KBM-7 (cell line): ENCODE data around the gene ITCH.
"Not testable (repeated sequence)": the region's sequence is repeated elsewhere in the genome, so short reads cannot be mapped to it uniquely, and the experiment has no call there.

ENCODE experiments used
- DNase-seq: peaks from one replicate; pipeline ENCODE4 v3.0.0-alpha.2; 2015
- in situ Hi-C: fragments of 300-500 bp; cut with MboI; formaldehyde crosslinking; loops from 2 replicates; pipeline ENCODE4 v1.14.3; 2020; ENCODE audit warnings: low sequenced_read_pairs, low pct_unique_long_range_greater_than_20kb, mixed read lengths

ITCH gene

DNA sequence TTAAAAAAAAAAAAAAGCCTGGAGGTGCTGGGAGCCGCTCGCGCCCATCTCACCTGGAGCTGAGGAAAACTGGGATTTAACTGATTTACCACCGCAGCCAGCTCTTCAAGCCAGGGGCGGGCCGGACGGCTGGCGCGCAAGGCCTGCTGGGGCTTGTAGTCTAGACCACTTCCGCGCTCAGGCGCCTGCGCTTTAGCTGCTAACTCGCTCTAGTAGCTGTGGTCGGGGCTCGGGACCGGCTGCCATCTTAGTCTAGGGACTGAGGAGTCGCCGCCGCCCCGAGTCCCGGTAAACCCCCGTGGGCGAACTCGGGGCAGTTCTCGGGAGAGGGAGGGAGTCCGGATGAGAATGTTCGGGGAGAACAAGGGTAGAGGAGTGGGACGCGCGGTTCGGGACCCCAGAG is at the start of gene ITCH:
TSS of gene ITCH (plus strand) at position 212 of the 403 bp plus-strand sequence. CDS start 30,539 bp downstream, outside the sequence.
- in situ Hi-C loops, result no loop called here
- peak; percentile 89 for DNase-seq

DNA sequence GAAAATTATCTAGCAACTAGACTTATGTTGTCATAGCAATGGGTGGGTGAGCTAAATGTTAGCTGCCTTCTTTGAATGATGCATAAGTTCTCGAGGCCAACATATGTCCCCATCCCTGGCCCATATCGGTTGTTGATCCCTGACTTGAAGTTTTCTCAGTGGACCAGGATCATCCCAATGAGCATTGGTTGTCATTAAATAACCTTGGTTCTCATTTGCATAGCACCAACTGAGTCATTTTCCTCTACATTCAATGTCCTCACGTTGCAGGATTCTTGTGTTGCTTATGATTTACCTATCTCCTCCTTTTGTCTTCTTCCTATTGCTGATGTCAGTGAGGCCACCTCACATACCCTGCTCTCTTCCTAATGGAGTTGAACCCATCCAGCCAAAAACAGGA is 47.8 kb upstream of the ITCH start:
- no peak for DNase-seq
- in situ Hi-C loops, result loop anchor here (25.0 kb wide), 2 partner anchors 197 to 397 kb away; partner anchors contain the start of genes DYNLRB1 and TP53INP2

DNA sequence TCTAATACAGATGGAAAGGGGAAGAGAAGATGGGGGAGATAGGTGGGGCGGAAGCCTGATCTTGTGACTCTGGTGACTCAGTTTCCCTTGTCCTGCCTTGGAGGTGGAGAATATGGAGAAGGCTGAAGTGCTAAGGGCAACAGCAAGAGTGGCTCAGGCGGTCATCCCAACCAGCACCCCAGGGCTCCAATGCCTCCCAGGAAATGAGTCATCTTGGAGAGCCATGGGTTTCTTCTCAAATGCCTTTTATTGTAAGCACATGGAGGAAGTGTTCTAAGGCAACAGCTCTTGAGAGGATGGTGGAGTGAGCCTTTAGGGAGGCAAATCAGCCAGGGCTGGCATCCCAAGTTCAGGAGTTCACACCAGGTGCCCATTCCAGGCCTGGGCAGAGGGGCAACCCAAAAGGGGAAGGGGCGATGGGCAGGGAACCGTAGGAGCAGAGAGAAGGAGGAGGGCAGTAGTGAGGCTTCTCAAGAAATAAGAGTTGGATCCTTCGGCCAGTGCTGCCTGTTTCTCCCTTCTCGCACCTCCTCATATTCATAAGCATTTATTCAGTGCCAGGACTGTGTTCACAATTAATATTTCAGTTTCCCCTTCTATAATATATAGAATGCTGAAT is 46.8 kb upstream of the ITCH start:
- no peak for DNase-seq

DNA sequence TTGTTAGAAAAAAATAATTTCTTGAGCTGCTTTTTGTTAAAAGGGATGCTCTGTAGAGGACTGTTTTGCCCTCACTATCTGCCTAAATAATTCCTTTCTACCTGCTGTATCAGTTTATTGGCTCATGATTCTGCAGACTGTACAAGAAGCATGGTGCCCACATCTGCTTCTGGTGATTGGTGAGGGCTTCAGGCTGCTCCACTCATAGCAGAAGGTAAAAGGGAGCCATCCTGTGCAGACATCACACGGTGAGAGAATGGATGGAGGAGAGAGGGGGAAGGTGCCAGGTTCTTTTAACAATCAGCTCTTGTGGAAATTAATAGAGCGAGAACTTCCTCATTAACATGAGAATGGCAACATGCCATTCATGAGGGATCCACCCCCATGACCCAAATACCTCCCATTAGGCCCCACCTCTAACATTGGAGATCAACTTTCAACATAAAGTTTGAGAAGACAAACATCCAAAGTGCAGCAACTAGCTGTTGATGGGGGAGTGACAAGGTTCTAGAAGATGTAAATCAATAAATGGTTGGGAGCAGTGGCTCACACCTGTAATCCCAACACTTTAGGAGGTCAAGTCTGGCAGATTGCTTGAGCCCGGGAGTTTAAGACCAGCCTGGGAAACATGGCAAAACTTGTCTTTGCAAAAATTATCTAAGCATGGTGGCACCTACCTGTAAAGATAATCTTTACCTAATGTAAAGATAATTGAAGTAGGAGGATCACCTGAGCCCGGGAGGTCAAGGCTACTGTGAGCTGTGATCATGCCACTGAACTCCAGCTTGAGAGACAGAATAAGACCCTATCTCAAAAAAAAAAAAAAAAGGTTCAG is 44.2 kb upstream of the ITCH start:
- in situ Hi-C loops, result loop anchor here (25.0 kb wide), 2 partner anchors 193 to 393 kb away; partner anchors contain the start of genes DYNLRB1 and TP53INP2
- no peak for DNase-seq

More for the DNA sequence above, 46.8 kb upstream of the ITCH start:
- in situ Hi-C loops, result loop anchor here (25.0 kb wide), 2 partner anchors 196 to 396 kb away; partner anchors contain the start of genes DYNLRB1 and TP53INP2

DNA sequence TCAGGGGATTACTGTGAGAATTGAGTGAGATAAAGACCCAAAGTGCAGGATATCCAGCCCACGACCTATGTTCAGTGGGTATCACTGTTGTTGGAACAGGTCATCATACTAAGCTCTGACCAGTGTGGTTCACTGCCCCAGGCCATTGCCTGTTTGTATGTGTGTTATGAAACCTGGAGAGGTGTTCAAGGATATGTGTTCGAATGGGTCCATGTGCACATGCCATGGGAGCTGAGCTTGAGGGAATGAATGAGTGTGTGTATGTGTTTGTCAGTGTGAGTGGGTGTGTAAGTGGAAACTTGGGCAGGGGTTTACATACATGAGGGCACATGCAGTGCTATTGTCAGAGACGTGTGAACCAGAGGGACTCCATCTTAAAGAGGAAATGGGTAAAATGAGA is 42.2 kb upstream of the ITCH start:
- DNase-seq, result no peak
- in situ Hi-C loops, result loop anchor here (25.0 kb wide), 2 partner anchors 191 to 391 kb away; partner anchors contain the start of genes DYNLRB1 and TP53INP2

DNA sequence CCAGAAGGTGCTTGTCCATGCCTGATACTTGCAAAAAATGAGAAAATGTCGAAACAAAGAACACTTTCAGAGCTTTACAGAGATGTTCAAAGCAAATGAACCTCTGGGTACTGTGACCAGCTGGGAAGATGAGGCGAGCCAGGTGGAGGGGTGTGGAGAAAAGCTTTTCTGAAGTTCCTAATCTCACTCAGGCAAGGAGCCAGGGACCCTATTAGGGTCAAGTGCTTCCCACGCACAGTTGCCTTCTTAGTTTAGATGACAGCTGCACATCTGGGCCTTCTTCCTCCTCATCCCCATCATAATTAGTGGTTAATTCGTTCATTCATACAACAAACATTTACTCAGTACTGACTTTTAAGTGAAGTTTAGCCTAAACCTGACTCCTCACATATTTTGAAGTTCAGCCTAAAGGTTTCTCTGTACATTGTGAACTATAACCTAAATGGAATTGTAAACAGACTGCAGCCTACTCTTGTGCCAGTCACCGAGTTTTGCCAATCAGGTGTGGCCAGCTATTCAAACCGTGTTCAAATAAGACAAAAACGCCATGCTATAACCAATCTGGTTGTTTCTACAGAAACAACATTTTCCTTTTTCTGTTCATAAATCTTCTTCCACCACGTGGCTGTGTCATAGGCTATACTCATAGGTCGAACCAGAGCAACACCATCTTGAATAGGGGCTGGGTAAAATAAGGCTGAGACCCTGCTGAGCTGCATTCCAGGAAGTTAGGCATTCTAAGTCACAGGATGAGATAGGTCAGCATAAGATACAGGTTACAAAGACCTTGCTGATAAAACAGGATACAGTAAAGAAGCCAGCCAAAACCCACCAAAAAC is 40.6 kb upstream of the ITCH start:
- no peak for DNase-seq
- in situ Hi-C loops, result loop anchor here (25.0 kb wide), 2 partner anchors 190 to 390 kb away; partner anchors contain the start of genes DYNLRB1 and TP53INP2

DNA sequence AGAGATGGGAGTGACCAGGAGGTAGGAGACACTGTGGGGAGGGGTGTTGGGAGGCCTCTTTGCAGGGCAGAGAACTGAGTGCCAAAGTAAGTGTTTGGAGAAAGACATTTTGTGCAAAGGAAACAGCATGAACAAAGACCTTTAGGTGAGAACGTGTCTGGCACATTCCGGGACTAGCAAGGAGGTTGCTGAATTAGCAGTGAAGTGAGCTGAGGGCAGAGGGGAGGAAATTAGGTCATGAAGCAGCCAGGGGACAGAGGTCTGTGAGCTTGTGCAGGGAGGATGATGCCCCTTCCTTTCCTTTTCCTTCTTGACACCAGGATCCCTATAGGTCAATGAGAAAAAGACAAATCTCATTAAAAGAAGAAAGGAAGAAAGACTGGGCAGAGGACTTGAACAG is 38.5 kb upstream of the ITCH start:
- in situ Hi-C loops, result loop anchor here (25.0 kb wide), 2 partner anchors 188 to 388 kb away; partner anchors contain the start of genes DYNLRB1 and TP53INP2
- no peak for DNase-seq

DNA sequence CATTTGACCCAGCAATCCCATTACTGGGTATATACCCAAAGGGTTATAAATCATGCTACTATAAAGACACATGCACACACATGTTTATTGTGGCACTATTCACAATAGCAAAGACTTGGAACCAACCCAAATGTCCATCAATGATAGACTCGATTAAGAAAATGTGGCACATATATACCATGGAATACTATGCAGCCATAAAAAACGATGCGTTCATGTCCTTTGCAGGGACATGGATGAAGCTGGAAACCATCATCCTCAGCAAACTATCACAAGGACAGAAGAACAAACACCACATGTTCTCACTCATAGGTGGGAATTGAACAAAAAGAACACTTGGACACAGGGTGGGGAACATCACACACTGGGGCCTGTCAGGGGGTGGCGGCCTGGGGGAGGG is 34.9 kb upstream of the ITCH start:
- in situ Hi-C loops, DNase-seq: not testable (repeated sequence)

DNA sequence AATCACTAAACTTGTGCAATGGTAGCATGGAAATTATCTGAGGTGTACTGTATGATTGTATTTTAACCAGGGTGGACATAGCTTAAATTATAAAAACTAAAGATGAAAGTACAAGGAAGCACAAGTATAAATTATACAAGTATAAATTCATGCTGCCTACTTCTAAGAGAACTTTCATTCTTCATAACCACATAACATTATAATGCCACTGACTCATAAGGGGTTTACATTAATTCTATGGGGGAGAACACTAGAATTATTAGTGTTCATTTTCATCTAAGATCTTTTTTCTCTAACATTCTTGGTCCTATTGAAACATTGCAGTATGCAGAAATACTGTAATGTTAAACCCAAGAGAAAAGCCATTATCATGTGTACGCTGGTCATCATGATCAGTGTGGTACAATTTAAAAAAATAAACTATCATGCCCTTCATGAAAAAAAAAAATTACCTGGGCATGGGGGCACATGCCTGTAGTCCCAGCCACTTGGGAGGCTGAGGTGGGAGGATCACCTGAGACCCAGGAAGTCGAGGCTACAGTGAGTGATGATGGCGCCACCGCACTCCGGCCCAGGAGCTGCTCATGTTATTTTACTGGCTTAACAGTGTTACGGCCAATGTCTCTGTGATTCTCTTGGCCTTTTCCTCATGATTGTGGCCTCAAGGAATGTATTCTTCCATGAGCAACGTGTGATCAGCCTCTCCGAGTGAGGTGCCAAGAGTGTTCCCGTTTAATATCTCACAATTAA is 34.0 kb upstream of the ITCH start:
- no peak for DNase-seq
- in situ Hi-C loops, result no loop called here

DNA sequence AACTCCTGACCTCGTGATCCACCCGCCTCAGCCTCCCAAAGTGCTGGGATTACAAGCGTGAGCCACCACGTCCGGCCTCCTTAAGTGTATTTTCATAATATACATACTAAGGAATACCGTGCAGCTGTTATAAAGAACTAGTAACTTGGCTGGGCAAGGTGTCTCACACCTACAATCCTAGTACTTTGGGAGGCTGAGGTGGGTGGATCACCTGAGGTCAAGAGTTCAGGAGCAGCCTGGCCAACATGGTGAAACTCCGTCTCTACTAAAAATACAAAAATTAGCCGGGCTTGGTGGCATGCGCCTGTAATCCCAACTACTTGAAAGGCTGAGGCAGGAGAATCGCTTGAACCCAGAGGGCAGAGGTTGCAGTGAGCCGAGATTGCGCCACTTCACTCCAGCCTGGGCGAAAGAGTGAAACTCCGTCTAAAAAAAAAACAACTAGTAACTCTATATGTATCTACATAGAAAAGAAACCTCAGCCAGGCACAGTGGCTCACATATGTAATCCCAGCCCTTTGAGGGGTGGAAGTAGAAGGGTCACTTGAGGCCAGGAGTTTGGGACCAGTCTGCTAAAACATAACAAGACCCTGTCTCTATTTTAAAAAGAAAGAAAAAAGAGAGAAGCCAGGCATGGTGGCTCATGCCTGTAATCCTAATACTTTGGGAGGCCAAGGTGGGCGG is 32.1 kb upstream of the ITCH start:
- in situ Hi-C loops, DNase-seq: not testable (repeated sequence)

DNA sequence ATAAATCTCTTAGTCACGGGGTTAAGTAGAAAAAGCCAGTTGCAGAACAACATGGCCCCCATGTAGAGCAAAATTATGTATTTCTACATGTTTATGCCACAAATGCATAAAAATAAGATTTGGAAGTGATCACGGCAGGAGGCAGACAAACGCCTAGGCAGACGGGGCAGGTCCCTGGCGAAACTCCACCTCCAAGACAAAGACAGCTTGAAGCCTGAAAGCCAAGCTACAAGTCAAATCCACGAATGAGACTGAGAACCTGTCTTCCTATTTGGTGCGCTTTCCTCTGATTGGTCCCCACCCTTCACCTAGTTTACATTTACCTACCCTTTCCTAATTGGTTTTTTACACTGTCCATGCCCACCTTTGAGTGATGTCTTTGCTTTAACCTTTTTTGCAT is 31.2 kb upstream of the ITCH start:
- in situ Hi-C loops, result no loop called here
- DNase-seq, result no peak

DNA sequence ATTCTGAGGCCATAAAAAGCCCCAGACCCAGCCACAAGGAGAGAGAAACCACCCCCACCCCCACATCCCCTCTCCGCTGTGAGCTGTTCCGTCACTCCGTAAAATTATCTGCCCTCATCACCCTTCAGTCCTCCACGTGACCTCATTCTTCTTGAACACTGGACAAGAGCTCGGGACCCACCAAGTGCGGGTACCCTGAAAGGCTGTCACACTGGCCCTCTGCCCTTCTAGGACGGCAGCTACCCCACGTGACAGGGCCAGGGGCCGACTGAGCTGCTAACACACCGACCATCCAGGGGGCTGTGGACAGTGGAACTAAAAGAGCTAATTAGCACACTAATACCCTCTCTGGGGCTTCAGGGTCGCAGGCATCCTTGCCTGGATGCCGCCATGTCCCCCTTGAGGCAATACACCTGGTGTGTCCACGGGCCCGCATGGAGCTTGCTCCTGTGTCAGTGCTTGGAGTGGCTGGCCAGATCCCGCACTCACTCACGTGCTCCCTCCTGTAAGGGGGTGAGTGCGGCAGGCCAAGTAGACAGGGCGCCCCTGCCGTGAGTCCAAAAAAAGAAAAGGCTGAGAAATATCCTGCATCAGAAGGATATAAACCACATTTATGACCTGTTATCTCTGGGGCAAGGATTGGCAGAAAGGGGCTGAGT is 30.7 kb upstream of the ITCH start:
- in situ Hi-C loops, result no loop called here
- no peak for DNase-seq

DNA sequence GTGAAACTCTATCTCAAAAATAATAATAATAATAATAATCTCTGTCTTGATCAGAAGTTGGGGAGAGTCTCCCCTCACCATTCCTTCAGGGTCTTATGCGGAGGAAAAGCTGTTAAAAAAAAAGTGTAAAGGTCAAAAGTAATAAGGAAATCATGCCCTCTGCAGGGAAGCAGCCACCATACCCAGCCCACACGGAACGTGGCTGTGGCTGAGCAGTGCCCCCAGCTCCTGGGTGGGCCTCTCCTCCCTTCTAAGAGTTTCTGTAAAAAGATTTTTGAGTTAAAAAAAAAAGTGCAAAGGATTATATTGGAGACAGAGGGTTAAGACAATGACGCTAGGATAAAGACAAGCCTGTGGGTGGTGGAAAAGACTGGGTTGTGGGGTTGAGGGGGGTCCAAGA is 29.3 kb upstream of the ITCH start:
- no peak for DNase-seq
- in situ Hi-C loops, result no loop called here

DNA sequence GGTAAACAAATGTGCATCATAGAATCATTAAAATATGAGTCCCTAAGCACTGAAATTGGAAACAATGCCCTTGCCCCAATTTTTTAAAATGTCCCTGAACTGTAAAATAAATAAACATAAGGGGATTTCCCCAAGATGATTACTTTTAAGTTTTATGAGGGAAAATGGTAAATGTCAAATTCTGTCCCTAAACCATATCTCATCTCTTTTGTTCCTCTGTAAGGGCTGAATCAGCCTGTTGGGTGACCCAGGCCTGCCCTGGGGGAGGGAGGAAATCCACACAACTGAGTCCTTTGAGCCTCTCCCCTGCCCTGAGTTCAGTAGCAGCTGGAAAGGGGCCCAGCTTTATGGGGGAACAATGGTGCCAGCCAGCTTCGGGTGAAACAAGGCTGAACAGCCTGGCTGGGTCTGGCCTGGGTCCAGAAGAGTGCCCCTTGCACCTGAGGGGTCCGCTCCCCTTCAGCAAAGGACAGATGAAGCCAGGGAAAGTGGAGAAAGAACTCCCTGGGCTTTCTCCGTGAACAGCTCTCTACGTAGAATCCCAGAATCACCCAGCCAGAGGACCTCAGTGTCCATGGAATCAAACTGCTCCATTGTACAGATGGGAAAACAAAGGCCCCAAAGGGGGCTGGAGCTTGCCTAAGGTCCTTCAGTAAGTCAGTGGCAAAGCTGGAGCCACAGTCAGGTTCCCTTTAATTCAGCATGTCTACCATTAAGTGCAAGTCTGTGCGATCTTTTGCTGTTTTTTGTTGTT is 28.2 kb upstream of the ITCH start:
- in situ Hi-C loops, result no loop called here
- no peak for DNase-seq

DNA sequence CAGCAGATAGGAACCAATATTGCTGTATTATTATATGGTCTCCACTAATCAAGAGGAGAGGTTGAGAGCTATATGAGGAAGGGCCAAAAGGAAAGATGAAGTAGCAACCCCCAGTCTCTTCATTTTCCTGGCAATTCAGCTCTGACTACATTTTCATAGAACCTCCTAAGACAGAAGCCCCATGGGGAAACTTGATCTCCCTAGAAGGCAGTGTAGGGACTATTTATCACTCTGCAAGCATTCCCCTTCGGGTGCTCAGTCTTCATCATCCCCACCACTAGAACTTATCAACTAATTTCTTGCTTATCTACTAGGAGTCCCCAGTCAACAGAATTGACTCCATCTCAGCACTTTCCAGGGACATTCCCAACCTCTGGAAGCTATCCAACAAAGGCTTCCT is 25.5 kb upstream of the ITCH start:
- DNase-seq, result no peak
- in situ Hi-C loops, result no loop called here

DNA sequence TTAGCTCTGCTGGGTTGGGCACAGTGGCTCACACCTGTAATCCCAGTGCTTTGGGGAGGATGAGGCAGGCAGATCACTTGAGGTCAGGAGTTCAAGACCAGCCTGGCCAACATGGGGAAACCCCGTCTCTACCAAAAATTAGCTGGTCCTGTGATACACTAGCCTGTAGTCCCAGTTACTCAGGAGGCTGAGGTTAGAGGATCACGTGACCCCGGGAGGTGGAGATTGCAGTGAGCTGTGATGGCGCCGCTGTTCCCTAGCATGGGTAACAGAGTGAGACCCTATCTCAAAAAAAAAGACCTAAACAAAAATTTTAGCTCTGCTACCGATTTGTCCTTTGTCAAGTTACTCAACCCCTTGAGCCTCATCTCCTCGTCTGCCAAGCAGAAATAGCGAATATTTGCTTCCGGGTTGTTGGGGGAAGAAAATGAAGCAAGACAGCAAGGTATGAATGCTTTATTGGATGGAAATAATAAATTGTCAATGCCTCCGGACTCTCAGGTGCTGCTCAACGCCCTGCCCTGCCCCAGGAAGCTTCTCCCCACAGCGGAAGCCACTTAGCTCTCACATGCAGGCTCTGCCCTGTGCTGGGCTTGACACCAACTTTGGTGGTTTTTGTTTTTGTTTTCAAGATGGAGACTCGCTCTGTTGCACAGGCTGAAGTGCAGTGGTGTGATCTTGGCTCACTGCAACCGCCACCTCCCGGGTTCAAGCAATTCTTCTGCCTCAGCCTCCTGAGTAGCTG is 24.9 kb upstream of the ITCH start:
- no peak for DNase-seq

More for the DNA sequence above, 24.9 kb upstream of the ITCH start:
- in situ Hi-C loops, result no loop called here
